ENCODE data around the gene DYNC1I2.
"Not testable (repeated sequence)": the region's sequence is repeated elsewhere in the genome, so short reads cannot be mapped to it uniquely, and the experiment has no call there.

DYNC1I2 gene

DNA sequence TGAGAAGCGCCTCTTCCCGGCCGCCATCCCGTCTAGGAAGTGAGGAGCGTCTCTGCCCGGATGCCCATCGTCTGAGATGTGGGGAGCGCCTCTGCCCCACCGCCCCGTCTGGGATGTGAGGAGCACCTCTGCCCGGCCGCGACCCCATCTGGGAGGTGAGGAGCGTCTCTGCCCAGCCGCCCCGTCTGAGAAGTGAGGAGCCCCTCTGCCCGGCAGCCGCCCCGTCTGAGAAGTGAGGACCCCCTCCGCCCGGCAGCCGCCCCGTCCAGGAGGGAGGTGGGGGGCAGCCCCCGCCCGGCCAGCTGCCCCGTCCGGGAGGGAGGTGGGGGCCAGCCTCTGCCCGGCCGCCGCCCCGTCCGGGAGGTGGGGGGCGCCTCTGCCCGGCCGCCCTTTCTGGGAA is 87.3 kb downstream of the DYNC1I2 start:
- not testable (repeated sequence) for DNase-seq (ENCODE audit: low read depth in 1 of 2, low spot score in 1 of 2)

GRCh38 chr2:171778515-171778914 is 91.2 kb downstream of the DYNC1I2 start:
- no peak for DNase-seq (ENCODE audit: low read depth in 1 of 2, low spot score in 1 of 2)

DNA sequence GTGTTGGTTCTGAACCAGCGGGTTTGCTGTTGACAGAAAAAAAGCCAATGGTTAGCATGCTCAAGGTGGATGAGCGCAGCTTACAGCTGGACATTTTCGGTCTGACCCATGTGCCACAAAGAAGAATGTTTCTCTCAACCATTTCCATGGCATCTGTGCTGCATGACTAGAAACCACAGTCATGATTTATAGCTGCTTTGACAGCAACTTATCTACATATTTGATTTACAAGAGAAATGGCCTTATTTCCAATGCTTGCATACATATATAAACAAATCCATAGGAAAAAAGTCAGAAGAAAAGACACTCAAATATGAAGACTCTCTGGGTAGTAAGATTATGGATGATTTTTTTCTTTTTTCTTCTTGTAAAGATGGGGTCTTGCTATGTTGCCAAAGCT is 98.2 kb downstream of the DYNC1I2 start:
- DNase-seq (ENCODE audit: low read depth in 1 of 2, low spot score in 1 of 2), result no peak

DNA sequence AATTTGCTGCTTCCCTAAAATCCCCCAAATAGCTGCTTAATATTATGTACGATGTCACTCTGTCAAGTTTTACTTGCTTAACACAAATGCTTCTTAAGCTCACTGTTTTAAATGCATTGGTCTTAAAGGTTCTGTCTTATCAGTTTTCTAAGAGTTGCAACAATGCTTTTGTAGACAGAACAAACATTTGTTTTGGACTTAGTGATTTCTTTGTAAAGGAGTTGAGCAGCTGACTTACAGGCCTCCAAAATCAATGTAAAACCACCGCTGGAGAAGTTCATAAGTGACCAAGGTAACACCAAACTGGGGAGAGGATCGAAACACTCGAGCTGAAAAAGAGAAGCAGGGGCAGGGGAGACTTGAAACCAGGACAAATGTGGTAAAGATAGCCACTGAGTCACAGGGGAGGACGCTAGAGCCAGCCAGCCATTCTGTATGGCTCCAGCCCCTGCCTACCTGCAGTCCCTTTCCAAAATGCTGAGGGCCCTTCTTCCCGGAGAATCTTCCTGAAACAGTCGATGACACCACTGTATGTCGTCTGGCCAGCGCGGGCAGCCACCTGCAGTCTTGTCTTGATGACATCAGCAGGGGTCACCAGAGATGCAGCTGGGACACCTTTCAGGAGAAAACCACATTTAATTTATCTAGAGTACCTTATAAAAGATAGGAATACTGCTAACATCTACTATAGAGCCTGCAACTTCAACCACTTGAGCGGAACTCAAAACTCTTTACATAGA is 100.2 kb downstream of the DYNC1I2 start:
- DNase-seq (ENCODE audit: low read depth in 1 of 2, low spot score in 1 of 2), result no peak

DNA sequence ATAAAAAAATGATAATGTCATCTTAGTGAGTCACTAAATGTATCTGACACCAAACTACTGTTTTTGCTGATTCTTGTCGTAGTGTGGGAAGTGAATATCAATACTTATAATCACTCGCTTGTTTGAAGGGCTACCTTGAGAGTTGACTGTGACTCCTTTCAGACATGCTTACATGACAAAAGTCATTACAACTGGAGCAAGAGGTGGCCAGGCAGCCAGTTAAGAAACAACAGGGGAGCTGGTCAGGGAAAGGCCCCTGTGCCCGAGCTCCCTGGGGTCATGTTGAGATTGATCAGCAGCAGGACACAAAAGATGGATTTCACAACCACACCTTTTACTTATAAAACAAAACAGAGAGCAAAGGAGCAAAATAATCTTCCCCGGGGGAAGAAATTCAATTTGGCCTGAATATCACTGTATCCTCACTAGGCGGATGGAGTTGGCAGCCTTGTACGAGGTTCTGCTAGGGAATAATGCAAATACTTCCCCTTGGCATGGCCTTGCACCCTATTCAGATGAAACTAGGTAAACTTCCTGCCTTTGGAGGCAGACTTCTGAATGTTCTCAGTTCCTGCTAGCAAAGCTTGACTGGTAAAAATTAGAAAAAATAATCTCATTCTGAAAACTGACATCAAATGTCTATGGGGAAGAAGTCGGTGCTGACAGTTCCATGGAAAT is 101.2 kb downstream of the DYNC1I2 start:
- no peak for DNase-seq (ENCODE audit: low read depth in 1 of 2, low spot score in 1 of 2)

DNA sequence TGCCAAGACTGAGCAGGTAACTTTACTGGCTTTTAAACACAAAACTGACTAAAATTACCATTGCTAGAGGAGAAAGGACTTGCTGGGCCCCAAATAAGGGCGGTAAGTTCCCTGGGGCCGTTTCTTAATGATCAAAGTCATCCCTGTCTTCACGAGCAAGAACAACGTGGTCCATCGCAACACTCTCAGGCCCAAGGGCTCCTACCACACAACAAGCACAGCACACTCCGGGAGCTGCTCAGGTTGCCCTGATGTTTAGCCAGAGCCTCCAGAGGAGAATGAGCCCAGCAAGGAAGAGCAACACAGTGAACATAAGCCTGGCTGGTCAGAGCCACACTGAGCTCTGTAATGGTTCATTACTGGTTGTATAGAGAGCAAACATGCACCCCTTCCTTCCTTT is 102.7 kb downstream of the DYNC1I2 start:
- DNase-seq (ENCODE audit: low read depth in 1 of 2, low spot score in 1 of 2), result no peak

DNA sequence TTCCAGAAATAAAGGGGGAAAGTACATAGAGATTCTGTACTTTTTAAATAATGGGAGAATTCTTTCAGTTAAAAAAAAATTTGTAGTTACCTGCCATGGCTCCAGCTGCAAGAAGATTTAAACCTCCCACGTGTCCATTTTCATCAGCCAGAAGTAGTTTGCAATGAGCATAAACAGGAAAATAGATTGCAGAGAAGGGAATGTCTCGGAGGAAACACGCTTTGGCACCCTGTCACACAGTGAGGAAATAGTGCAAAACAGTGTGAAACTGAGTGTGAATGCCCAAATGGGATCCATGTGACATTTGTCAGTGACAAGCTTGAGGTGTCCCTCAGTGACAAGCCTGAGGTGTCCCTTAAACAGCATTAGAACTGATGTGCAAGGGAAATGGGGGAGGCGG is 104.1 kb downstream of the DYNC1I2 start:
- no peak for DNase-seq (ENCODE audit: low read depth in 1 of 2, low spot score in 1 of 2)

- DNase-seq (ENCODE audit: low read depth in 1 of 2, low spot score in 1 of 2), result no peak
Measured at GRCh38 chr2:171792157-171792556, 104.9 kb downstream of the DYNC1I2 start.

GRCh38 chr2:171792886-171793580 is 105.8 kb downstream of the DYNC1I2 start:
- no peak for DNase-seq (ENCODE audit: low read depth in 1 of 2, low spot score in 1 of 2)

DNA sequence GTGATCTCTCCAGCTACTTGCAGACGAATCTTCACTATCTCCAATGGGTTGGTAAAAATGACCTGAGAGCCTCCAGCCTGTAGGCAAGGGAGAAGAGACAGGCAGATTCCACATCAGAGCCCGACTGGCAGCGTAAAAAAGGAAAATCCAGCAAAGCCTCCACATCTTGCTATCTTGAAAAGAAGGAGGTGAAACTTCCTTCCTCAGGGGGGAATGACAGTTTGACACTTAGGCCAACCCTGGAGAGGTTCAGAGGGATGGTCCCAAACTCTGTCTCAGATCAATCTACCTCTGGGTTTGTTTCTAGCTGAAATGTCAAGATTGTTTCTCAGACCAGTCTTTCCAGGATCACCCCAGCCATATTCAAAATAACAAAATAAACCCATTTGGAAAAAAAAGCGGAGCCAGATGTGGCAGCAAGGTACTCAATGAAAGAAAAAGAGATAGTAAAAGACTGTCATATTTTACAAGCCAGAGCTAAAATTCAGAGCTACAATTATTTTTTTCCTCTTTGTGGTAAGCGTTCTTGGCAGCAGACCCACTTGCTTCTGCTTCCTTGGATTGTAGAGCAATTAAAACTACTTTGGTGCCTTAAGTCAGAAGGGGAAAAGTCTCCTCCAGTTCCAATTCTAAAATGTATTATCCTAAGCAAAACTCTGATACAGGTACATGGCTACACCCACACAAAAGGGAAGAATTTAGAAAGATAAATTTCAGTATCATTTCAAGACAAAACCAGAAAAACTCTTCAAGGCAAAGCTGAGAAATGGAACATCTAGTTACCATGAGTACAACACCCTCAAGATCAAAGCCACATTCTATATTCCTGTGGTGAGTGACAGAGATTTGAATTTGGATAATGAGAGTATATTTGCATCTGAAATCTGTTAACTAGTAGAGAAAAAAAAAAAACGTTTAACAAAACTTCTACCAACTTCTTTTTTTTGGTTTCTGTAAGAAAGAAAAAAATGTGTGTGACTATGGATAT is 106.7 kb downstream of the DYNC1I2 start:
- DNase-seq (ENCODE audit: low read depth in 1 of 2, low spot score in 1 of 2), result no peak

DNA sequence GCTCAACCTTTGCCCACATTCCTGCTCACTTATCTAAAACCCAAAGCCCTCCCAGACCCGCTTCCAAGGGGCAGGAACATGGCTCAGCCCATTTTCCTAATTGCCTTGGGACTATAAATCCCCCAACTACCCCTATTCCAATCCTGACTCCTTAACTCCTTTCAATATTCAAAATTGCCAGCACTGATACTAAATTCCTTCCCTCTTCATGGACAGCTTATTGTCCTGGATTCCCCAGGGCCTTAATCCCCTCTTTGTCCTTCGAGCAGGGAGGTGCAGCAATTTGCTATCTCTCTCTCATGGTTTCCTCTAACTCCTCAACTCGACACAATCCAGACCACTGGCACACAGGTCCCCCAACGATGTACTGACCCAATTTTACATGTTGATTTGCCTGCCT is 107.6 kb downstream of the DYNC1I2 start:
- DNase-seq (ENCODE audit: low read depth in 1 of 2, low spot score in 1 of 2), result no peak
